Frontal cortex (tissue), 4 donors: Measurements from ENCODE around the gene SCP2. TPM values are rescaled to one million over a fixed set of nuclear protein-coding genes. Genes with fewer than 3 reads are reported as not detected.

ENCODE experiments used
- DNase-seq, 2 donors: peaks; one replicate each; pipeline ENCODE4 v3.0.0; 2012; ENCODE audit warnings: low spot score in 2 of 2
- FAIRE-seq: peaks from 2 replicates; lab custom pipeline; 2012; peaks lifted over from hg19 to GRCh38; lab: Jason Lieb, UNC
- total RNA-seq: library from RNA; depleted of rRNA; stranded (reverse); fragments of >200 nt; gene quantifications from one replicate; pipeline ENCODE4 v1.2.3, GENCODE V29; 2014
- donor health status: control.
- donor health status: control.
- donor health status: control.

SCP2 gene, protein sequence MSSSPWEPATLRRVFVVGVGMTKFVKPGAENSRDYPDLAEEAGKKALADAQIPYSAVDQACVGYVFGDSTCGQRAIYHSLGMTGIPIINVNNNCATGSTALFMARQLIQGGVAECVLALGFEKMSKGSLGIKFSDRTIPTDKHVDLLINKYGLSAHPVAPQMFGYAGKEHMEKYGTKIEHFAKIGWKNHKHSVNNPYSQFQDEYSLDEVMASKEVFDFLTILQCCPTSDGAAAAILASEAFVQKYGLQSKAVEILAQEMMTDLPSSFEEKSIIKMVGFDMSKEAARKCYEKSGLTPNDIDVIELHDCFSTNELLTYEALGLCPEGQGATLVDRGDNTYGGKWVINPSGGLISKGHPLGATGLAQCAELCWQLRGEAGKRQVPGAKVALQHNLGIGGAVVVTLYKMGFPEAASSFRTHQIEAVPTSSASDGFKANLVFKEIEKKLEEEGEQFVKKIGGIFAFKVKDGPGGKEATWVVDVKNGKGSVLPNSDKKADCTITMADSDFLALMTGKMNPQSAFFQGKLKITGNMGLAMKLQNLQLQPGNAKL
- 57.5 TPM for total RNA-seq

DNA sequence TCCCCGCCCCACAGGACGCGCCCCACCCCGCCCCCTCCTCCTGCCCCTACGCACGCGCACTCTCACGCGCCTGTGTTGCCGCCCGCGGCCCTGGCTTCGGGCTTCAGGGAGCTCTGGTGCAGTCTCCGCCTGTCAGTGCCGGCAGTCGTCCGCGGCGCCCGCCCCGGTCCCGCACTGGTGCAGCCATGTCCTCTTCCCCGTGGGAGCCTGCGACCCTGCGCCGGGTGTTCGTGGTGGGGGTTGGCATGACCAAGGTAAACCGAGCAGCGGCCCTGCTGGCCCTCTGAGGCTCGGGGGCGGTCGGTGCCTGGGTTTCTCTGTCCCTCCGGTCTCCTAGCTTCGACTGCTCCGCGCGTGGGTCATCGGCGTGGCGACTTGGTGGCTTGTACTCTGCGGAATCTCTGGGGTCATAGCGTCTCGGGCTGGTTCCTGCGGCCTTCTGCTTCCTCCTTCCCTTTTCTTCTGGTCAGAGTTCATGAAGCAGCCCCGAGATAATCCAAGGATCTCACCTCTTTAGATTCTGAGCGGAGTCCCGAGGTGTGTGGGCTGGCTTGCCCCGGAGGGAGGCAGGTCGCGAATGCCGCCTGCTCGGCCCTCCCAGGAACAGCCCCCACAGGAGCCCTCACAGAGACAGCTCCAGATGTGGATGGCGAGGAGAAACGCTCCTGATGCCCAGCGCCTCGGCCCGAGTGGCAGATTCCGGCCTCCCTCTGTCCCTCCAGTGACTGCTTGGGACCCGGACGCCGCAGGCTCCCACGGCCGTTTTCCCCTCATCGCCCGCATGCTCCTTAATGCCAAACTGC is at the start of gene SCP2:
Gene SCP2, plus strand, starts transcription at position 65 of the 803 bp plus-strand sequence. Its CDS starts 121 bp downstream, at position 186.
- no peak for FAIRE-seq

DNA sequence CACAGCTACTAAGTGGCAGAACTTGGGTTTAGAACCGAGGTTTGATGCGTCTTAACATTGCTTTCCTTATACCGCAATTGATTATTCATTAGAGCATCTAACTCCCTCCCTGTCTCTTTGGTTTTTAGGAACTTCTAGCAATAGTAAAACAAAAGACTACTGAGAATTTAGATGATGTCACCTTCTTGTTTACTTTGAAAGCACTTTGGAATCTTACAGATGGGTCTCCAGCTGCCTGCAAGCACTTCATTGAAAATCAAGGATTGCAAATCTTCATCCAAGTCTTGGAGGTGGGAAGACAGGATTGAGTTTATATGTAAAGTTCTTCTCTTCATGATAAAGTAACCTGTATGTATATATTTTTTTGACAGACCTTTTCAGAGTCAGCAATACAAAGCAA is 49.5 kb upstream of the SCP2 start:
- no peak for FAIRE-seq
- DNase-seq: no peak

More for the DNA sequence above, at the start of gene SCP2:
- peak; percentile 80 to 88 for DNase-seq

DNA sequence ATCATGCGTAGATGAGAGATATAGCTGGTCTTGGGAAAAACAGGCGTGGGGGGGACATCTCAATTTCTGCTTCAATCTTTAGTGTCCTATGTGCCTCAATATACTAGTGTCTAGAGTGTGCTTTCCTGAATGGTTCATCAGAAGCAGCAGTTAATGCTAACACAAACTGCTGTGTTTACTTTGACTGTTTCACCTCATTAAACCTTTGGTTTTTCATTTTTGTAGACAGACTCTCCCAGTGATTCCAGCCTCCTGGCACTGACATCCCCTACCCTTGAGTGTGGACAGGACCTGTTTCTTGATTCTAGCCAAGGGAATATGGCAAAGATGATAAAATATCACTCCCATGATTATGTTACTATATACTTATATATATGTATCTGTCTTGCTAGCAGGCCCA is 46.9 kb upstream of the SCP2 start:
- FAIRE-seq (no peak), DNase-seq (no peak)

DNA sequence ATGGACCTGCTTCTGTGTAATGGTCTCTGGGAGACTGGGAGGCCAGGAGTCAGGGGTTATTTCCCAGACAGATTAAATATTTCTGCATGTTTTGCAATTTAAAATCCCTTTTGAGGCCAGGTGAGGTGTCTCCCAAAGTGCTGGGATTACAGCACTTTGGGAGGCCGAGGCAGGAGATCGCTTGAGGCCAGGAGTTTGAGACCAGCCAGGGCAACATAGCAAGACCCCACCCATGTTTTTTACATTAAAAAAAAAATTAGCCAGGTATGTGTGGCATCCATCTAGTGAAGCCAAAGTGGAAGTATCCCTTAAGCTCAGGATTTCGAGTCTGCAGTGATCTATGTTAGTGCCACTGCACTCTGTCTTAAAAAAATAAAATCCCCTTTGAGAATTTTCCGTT is 39.6 kb upstream of the SCP2 start:
- no peak for DNase-seq
- FAIRE-seq: no peak

DNA sequence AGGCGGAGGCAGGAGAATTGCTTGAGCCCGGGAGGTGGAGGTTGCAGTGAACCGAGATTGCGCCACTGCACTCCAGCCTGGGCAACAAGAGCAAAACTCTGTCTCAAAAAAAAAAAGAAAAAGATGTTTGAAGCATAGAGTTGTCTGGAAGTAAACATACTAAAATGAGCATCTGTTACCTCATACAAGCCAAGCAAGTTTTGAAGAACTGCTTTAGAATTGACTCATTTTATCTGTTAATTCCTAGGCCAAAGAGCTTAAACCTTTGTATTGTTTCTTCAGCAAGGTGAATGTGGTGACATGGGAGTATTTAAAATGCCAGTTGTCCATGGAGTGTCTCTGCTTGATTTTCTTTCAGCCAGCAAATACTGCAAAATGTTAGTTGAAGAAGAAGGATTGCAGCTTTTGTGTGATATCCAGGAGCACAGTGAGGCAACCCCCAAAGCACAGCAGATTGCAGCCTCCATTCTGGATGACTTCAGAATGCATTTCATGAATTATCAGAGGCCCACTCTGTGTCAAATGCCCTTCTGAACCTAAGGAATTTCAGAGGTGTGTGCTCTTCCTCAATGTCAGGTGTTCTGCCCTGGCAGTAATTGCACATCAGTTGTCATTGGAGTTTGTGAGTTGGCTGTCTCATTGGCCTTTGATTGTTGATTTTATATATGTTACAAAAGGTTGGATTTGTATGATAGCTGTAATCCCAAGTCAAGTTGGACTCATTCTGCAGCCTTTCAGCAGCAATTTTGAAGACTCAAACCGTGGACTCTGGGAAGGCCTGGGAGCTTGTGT is 34.5 kb upstream of the SCP2 start:
- FAIRE-seq: no peak
- no peak for DNase-seq

DNA sequence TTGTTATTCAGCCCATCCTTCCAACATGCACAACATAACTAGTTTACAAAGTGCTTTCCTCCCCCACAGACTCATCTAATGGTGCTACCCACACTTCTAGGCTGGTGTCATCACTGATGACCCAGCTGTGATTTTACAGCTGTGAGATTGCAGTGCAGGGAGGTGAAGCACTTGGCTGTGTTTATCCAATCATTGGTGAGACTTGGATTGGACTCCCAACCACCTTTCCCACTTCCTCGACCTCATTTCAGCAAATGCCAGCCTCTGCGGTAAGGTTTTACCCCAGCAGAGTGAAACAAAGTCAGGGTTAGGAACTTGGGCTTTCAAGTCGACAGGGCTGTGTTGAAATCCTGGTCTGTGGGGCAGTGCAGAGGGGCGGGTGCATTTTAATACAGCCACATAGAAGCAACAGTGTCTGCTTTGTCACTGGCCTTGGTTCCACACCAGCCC is 27.6 kb upstream of the SCP2 start:
- no peak for FAIRE-seq
- no peak for DNase-seq

DNA sequence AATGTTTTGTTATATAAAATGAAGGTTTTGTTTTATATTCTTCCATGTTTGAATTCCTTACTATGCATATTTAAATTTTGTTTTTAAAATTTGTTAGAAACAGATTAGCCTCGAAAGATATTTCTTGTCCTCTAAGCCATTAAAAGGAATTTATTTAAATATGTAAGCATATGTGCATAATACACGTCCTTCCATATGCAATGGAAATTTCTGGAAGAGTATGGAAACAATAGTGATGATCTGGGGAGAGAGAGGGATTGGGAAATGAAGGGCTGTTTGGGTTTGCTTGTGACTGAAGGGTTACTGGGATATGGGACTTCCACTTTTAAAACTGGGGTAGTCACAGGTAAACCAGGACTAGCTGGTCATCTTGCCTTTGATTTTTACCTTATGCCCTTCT is 26.7 kb upstream of the SCP2 start:
- FAIRE-seq: no peak
- no peak for DNase-seq

DNA sequence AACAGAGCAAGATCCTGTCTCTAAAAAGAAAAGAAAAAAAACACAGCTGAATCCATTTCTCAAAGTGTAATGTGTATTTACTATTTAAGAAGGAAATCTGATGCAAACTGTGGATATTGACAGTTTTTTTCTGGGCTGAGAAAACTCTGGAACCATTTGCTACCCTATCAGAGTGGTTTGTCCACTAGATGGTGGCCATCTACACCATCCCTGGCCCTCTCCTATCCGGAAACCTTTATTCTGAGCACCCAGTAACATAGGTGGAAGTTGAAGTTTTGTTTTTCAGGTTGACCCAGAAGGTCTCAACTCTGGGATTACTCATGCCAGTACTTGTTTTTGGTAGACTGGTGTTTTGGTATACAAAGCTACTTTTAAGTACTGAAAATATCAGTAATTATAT is 25.7 kb upstream of the SCP2 start:
- DNase-seq (no peak), FAIRE-seq (no peak)

DNA sequence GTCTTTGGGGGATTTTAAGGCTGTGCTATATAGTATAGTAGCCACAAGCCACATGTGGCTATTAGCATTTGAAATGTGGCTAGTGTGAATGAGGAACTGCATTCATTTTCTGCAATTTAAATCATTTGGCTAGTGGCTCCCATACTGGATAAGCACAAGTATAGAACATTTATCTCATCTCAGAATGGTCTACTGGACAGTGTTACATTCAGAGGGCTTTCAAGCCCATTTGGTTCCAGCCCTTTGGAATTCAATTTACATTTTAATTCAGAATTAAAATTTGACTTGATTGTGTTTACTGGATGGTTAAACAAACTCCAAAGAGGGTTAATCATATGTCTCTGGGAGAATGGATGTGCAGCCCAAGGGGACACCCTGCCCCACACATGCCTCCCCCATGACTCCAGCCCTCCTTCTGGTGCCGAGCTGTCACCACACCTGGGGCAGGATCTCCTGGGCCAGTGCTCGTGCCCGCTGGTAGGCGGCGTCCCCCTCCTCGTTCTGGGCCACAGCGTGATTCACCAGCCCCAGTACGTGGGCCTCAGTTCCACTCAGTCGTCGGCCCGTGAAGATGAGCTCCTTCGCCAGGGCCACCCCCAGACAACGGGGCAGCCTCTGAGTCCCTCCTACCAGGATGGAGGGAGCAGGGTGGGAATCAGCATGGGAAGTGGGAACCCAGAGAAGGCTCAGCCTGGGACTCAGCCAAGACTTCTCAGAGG is 22.7 kb upstream of the SCP2 start:
- DNase-seq: no peak
- no peak for FAIRE-seq

DNA sequence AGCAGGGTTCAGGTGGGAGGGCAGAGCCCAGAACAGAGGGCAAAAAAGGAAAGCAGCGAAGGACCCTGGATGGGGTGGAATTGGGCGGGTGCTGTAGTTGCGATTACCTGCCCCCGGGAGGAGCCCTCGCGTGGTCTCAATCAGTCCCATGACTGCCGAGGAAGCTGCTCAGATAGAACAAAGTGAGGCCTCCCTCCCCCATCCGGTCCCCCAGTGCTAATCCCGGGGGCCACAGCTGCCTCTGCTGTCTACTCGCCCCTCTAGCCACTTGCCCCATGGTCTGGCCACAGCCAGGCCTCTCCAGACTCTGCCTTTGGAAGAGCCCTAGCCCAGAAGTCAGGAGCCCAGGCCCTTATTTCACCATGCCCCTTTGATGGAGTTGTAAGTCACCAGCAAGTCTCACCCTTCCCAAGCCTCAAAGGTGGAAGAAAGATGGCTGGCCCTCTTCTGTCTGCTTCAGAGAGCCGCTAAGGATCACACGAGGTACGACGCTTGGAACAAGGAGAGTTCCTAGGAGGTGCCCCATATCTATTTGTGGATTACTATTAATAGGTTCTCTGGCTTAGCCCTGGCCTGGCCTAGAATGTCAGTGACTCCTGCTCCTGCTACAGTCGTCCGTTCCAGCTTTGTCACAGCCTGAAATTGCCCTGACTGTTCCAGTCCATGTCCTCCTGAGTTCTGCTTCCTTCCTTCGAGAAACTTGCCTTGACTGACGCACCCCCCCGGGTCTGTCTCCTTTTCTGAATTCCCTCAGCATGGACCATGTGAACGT is 22.0 kb upstream of the SCP2 start:
- FAIRE-seq (no peak), DNase-seq (no peak)

DNA sequence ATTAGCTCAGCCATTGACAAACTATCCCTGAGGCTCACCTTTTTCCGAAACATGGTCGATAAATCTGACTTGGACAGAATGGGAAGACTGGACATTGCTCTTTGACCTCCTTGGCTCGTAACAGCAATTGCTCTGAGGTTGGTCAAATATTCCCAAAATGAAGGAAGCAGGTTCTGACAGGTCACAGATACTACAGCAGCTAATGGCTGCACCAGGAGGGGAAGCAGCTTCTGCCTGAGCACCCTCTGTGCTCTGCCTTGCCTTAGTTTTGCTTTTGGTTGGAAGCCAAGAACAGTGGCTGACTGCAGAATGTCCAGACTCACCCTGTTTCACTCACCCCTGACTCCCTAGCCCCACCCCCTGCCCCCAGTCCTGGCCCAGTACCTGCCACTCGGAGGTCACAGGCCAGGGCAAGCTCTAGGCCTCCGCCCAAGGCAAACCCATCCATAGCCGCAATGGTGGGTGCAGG is 20.9 kb upstream of the SCP2 start:
- DNase-seq (no peak), FAIRE-seq (no peak)

DNA sequence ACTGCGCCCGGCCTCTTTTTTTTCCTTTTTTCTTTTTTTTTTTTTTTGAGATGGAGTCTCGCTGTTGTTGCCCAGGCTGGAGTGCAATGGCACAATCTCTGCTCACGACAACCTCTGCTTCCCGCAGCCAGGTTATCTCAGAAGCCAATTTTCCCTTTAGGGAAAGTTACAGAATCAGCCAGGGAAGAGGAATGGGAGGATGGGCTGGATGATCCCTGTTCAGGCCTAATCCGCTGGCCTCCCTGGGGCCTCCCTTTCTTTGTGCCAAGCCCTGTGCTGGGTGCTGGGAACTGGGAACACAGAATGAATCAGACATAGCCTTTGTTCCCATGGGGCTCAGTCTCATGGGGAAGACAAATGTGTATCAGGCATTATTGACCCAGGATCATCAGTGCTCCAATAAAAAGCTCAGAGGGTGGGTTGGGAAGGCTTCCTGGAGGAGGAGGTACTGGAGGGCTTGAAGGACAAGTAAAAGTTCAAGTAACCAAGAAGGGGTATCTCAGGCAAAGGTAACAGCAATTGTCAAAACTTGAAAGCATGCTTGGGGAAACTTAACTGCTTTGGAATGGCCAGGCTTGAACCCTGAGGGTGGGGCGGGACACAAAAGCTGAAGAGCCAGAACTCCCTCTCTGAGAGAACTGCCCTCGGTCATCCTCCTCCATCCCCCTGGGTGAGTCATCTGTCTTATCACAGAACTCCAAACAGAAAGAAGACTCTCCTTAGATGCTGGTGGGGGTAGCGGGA is 19.8 kb upstream of the SCP2 start:
- FAIRE-seq: no peak
- DNase-seq: no peak

DNA sequence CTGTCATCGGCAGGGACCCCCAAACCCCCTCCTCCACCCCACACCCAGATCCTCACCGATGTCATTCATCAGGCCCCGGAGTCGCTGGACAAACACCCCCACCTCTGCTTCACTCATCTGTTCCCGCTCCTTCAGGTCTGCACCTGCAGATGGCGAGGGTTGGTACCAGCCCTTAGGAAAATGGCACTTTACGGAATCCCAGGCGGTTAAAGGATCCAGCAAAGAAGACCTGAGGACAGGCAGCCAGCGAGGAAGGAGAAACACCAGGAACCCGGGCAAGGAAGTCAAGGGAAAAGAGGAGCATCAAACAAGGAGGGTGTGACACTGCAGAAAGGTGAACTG is 19.3 kb upstream of the SCP2 start:
- no peak for FAIRE-seq
- no peak for DNase-seq

DNA sequence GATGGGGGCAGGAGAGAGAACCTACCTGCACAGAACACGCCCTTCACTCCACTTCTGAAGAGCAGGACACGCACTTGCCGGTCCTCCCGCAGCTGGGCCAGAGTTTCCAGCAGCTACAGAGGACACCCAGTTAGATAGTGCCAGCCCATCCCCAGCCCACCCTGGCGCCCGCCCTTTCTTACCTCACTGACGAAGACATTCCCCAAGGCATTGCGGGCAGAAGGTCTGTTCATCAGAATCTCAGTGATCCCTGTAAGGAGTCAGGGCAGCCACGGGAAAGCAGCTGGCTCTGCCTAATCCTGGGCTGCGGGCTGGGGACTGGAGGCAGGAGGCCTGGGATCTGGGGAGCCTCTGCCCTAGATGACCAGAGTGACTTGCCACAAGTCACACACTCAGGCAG is 15.5 kb upstream of the SCP2 start:
- DNase-seq (no peak), FAIRE-seq (no peak)

DNA sequence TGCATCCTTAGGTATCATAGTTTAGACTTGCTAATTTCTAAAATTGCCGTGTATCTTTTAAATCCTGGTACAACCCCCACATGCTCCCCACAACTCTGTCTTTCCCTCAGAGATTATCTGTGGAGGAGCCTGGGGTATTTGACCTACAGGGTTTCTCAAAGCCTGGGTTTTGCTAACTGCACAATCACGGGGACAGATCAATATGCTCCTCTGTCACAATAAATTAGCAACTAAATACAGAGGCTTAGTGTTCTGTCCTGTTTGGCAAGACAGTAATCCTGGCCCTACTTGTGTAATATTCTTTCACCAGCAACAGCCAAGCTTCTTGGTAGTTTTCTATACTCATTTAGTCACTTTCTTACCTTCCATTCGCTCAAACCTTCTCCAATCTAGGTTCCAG is 14.1 kb upstream of the SCP2 start:
- no peak for DNase-seq
- no peak for FAIRE-seq

DNA sequence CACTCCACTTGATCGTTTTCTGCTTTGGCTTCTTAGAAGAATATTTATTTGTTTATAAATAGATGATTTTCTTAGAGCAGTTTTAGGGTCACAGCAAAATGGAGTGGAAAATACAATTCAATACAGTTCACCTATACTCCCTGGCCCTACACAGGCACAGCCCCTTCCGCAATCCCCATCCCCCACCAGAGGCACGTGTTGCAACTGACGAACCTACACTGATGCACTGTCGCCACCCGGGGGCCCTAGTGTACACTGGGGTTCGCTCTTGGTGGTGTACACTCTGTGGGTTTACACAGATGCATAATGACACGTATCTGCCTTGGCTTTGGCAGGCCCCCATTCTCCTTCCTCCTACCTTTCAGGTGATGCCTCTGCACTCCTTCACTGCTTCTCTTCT is 13.5 kb upstream of the SCP2 start:
- FAIRE-seq (no peak), DNase-seq (no peak)

DNA sequence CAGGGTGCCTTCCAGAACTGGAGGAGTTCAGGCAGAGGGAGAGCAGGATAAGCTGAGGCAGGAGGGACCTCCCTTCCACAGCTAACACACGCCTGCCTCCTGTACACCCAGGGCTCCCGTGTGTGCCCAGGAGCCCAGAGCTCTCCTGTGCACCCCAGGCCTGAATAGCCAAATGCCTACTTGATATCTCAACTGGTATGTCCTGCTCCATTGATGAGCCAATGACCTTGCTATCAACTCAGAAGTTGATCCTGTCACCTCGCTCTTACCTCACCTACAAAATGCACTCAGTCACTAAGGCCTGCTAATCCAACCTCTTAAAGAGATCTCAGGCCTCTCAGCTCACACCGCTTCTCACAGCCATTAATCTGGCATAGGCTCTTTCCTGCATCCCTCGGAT is 12.6 kb upstream of the SCP2 start:
- no peak for DNase-seq
- no peak for FAIRE-seq

DNA sequence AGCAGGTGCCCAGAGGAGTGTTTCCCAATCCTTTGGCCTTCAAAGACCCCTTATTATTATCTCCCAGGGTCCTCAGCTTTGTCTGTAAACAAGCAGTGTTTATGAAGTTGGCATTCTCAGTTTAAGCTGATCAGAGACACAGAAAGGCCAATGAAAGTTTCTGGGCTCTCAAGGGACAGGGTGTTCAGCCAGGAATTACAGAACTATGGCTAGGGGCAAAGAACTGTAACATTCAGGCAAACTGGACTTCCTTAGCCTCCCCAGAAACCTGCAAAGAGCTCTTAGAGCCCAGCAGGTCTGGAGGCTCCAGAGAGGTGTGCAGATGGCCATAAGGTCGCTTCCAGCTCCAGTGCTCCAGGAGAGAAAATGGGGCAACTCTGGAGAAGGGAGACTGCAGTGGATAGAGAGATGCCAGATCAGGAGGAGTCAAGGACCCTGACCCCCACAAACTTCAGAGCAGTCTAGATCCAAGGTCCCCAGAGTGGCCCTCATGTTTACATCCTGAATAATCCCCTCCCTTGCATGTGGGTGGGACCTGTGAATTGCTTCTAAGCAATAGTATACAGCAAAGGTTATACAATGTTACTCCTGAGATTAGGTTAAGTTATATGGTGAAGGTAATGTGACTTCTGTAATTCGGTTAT is 11.7 kb upstream of the SCP2 start:
- DNase-seq: no peak
- FAIRE-seq: no peak
